ENCODE results near the gene FBXW8. TPM values are rescaled to one million over a fixed set of nuclear protein-coding genes. Genes with fewer than 3 reads are reported as not detected.

The FBXW8 gene
- polyA plus RNA-seq, 2 of the 4 experiments (the other 2 are of a cell fraction) = 9.8 to 15.7 TPM

DNA sequence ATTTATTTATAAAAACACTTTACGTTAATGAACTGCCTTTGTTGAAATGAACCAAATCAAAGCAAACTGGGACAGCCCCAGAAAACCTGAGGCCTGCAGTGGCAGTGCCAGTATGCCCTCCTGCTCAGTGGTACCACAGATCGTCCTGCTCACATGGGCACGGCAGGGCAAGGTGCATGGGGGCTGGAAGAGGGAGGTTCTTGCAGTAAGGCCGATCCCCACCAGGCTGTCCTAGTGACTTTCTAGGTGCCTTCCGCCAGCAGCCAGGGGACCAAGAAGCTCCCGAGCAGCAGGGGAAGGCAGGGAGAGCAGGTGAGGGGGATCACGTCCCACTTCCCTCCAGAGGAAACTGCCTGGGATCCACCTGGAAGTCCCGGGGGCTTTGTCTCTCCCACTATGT, 124.5 kb downstream of the FBXW8 start:
- CTCF ChIA-PET = interaction anchor here (5.3 kb wide), 1 partner anchor 10 kb away, joined by 34 read pairs; no protein-coding TSS in a partner anchor
- FAIRE-seq (no peak), ATAC-seq (peak in 1 of 2 experiments; percentile 13; a peak in 2 of 6 replicates), DNase-seq (ENCODE audit: low read depth in 1 of 2, low spot score in 1 of 2) (no peak)
- H3K4me3 ChIP-seq = no peak overlapping the region
- 86% methylated on average over 8 of the region's 8 CpGs for WGBS (ENCODE audit: missing lambda C conversion rate)
- no peak overlapping the region for H3K4me2 ChIP-seq
- TF ChIP-seq POLR2A (IDR thresholded peaks at IDR 0.05; ENCODE audit: low read length) (no peak), SMC3 (IDR thresholded peaks at IDR 0.05) (no peak), TP53 (CRISPR knock-in tag; IDR thresholded peaks at IDR 0.05) (no peak), EP300 (IDR thresholded peaks at IDR 0.05) (no peak), TFCP2L1 (CRISPR knock-in tag; IDR thresholded peaks at IDR 0.05) (no peak), HEYL (CRISPR knock-in tag; IDR thresholded peaks at IDR 0.05) (no peak), RCOR1 (IDR thresholded peaks at IDR 0.05; ENCODE audit: low read depth, low read length) (no peak), ZFP36 (IDR thresholded peaks at IDR 0.05; ENCODE audit: borderline replicate concordance, partially characterized antibody) (no peak), ZC3H11A (IDR thresholded peaks at IDR 0.05) (no peak), JUNB (IDR thresholded peaks at IDR 0.05) (no peak)
- TF ChIP-seq, protein P1, sequence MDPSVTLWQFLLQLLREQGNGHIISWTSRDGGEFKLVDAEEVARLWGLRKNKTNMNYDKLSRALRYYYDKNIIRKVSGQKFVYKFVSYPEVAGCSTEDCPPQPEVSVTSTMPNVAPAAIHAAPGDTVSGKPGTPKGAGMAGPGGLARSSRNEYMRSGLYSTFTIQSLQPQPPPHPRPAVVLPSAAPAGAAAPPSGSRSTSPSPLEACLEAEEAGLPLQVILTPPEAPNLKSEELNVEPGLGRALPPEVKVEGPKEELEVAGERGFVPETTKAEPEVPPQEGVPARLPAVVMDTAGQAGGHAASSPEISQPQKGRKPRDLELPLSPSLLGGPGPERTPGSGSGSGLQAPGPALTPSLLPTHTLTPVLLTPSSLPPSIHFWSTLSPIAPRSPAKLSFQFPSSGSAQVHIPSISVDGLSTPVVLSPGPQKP (IDR thresholded peaks at IDR 0.05; ENCODE audit: low read depth, low read length) = no peak
- TF ChIP-seq, protein P2, sequence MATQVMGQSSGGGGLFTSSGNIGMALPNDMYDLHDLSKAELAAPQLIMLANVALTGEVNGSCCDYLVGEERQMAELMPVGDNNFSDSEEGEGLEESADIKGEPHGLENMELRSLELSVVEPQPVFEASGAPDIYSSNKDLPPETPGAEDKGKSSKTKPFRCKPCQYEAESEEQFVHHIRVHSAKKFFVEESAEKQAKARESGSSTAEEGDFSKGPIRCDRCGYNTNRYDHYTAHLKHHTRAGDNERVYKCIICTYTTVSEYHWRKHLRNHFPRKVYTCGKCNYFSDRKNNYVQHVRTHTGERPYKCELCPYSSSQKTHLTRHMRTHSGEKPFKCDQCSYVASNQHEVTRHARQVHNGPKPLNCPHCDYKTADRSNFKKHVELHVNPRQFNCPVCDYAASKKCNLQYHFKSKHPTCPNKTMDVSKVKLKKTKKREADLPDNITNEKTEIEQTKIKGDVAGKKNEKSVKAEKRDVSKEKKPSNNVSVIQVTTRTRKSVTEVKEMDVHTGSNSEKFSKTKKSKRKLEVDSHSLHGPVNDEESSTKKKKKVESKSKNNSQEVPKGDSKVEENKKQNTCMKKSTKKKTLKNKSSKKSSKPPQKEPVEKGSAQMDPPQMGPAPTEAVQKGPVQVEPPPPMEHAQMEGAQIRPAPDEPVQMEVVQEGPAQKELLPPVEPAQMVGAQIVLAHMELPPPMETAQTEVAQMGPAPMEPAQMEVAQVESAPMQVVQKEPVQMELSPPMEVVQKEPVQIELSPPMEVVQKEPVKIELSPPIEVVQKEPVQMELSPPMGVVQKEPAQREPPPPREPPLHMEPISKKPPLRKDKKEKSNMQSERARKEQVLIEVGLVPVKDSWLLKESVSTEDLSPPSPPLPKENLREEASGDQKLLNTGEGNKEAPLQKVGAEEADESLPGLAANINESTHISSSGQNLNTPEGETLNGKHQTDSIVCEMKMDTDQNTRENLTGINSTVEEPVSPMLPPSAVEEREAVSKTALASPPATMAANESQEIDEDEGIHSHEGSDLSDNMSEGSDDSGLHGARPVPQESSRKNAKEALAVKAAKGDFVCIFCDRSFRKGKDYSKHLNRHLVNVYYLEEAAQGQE (IDR thresholded peaks at IDR 0.05) = no peak
- TF ChIP-seq, protein P3, sequence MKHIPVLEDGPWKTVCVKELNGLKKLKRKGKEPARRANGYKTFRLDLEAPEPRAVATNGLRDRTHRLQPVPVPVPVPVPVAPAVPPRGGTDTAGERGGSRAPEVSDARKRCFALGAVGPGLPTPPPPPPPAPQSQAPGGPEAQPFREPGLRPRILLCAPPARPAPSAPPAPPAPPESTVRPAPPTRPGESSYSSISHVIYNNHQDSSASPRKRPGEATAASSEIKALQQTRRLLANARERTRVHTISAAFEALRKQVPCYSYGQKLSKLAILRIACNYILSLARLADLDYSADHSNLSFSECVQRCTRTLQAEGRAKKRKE (CRISPR knock-in tag; IDR thresholded peaks at IDR 0.05; ENCODE audit: low read depth) = no peak
- TF ChIP-seq, protein P4, sequence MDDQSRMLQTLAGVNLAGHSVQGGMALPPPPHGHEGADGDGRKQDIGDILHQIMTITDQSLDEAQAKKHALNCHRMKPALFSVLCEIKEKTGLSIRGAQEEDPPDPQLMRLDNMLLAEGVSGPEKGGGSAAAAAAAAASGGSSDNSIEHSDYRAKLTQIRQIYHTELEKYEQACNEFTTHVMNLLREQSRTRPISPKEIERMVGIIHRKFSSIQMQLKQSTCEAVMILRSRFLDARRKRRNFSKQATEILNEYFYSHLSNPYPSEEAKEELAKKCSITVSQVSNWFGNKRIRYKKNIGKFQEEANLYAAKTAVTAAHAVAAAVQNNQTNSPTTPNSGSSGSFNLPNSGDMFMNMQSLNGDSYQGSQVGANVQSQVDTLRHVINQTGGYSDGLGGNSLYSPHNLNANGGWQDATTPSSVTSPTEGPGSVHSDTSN (IDR thresholded peaks at IDR 0.05) = no peak
- TF ChIP-seq, protein P5, sequence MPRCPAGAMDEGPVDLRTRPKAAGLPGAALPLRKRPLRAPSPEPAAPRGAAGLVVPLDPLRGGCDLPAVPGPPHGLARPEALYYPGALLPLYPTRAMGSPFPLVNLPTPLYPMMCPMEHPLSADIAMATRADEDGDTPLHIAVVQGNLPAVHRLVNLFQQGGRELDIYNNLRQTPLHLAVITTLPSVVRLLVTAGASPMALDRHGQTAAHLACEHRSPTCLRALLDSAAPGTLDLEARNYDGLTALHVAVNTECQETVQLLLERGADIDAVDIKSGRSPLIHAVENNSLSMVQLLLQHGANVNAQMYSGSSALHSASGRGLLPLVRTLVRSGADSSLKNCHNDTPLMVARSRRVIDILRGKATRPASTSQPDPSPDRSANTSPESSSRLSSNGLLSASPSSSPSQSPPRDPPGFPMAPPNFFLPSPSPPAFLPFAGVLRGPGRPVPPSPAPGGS (IDR thresholded peaks at IDR 0.05) = no peak
- H3K9me3 ChIP-seq = no peaks in the 10 kb centered on the region
- H3K4me1 ChIP-seq = no peaks in the 10 kb centered on the region
- POLR2A ChIA-PET = no interaction called here
- H3K27ac ChIP-seq = no peak overlapping the region

DNA sequence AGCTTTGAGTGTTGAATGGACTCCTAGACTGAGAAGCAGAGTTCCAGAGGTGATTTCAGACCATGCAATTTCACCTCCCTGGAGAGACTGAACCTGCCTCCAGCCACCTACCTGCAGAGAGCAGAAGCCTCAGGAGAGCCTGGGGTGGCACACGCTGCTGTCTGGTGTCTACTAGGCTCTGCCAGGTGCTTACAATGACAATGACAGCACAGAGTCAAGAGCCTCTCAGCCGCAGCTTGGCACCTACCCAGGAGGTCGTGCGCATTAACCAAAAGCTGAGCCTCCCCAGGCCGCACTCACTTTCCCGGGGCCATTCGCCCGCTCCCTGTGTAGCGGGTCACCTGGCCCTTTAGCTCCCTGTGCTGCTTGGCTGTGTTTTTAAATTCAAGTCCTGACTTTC, 125.3 kb downstream of the FBXW8 start:
- H3K27ac ChIP-seq = no peak overlapping the region
- ChIA-PET POLR2A (interaction anchor here (0.6 kb wide), 1 partner anchor 48 kb away, joined by 3 read pairs; no protein-coding TSS in a partner anchor), CTCF (interaction anchor here (1.8 to 5.3 kb wide), 2 partner anchors 10 to 13 kb away, joined by 3 to 34 read pairs; no protein-coding TSS in a partner anchor)
- no peaks in the 10 kb centered on the region for H3K4me1 ChIP-seq
- H3K4me2 ChIP-seq = no peak overlapping the region
- FAIRE-seq = no peak
- no peak for DNase-seq (ENCODE audit: low read depth in 1 of 2, low spot score in 1 of 2)
- H3K4me3 ChIP-seq = no peak overlapping the region
- WGBS (ENCODE audit: missing lambda C conversion rate) = 85% methylated on average over 9 of the region's 9 CpGs
- TF ChIP-seq CBX8 (IDR thresholded peaks at IDR 0.05) (no peak), RFX5 (IDR thresholded peaks at IDR 0.05) (no peak), GATA3 (IDR thresholded peaks at IDR 0.05; ENCODE audit: borderline replicate concordance) (no peak)
- no peaks in the 10 kb centered on the region for H3K9me3 ChIP-seq
- ATAC-seq = no peak
